Measurements from ENCODE around the gene LIG3.

DNA sequence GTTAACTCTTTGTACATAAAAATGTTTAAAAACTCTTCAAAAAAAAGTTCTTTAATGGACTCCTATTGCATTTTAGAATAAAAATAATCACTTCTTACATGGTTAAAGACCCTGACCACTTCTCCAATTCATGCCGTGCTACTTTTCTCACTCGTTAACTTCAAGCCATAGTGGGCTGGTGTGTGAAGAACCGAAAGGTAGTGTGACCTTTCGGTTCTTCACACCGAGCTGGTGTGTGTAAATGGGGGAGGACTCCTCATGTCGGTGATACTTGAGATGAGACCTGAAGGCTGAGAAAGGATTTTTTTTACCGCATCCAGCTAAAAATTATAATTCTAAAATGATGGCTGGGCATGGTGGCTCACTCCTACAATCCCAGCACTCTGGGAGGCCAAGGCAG, 61.1 kb downstream of the LIG3 start:
- TF ChIP-seq, protein P1, sequence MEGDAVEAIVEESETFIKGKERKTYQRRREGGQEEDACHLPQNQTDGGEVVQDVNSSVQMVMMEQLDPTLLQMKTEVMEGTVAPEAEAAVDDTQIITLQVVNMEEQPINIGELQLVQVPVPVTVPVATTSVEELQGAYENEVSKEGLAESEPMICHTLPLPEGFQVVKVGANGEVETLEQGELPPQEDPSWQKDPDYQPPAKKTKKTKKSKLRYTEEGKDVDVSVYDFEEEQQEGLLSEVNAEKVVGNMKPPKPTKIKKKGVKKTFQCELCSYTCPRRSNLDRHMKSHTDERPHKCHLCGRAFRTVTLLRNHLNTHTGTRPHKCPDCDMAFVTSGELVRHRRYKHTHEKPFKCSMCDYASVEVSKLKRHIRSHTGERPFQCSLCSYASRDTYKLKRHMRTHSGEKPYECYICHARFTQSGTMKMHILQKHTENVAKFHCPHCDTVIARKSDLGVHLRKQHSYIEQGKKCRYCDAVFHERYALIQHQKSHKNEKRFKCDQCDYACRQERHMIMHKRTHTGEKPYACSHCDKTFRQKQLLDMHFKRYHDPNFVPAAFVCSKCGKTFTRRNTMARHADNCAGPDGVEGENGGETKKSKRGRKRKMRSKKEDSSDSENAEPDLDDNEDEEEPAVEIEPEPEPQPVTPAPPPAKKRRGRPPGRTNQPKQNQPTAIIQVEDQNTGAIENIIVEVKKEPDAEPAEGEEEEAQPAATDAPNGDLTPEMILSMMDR (conservative IDR thresholded peaks at IDR 0.05 in 1 of 2, IDR thresholded peaks at IDR 0.05 in 1 of 2; ENCODE audit: extremely low read depth in 1 of 2, insufficient read depth in 1 of 2, low read depth in 1 of 2, low read length in 2 of 2), result no peak
- no peak for TF ChIP-seq EZH2 (IDR thresholded peaks at IDR 0.05; ENCODE audit: borderline replicate concordance, low read length)

All from mammary epithelial cell (primary cell).